Measurements from ENCODE around the gene FUT4. TPM values are rescaled to one million over a fixed set of nuclear protein-coding genes. Genes with fewer than 3 reads are reported as not detected.

Gene FUT4
- total RNA-seq, 1 experiment from 2014 or later, result 24.5 TPM

DNA sequence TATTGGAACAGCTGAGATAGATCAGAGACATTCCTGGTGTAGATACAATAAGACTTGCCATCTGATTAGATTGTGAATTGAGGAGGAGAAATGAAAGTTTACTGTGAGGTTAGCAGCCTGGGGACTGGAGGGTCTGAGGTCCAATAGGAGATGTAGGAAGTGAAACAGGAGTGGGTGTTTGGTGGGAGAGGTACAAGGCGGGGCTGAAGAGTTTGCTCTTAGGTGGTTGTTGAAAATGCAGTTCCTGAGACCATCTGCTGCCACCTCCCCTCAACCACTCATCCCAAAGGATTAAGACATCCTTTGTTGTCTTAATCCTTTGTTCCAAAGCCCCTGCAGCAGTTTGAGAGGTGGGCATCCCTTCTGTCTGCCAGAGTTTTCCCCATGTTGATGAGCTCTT is 38.2 kb downstream of the FUT4 start:
- peaks cover 46% of the 10 kb centered on the region for H3K4me1 ChIP-seq
- Mint-ChIP-seq H3K9me3 (ENCODE audit: unreplicated experiment) (no peaks in the 10 kb centered on the region), H3K27ac (ENCODE audit: unreplicated experiment) (no peak overlapping the region), H3K27me3 (ENCODE audit: insufficient read depth, unreplicated experiment) (no peaks in the 10 kb centered on the region), H3K36me3 (ENCODE audit: insufficient read depth, unreplicated experiment) (no peaks in the 10 kb centered on the region), H3K4me3 (ENCODE audit: unreplicated experiment) (no peak overlapping the region), H3K4me1 (ENCODE audit: low read depth, unreplicated experiment) (peaks cover 27% of the 10 kb centered on the region)
- H3K27me3 ChIP-seq (replicated peaks; ENCODE audit: control insufficient read depth, insufficient read depth, low read length), result no peaks in the 10 kb centered on the region
- intact Hi-C loops (cut with micrococcal nuclease; ENCODE audit: unreplicated experiment), result no loop called here
- CTCF ChIA-PET, result no interaction called here
- H3K9me3 ChIP-seq, result no peaks in the 10 kb centered on the region
- no TSS peak for BruUV-seq (replicated peaks)
- H3K36me3 ChIP-seq (ENCODE audit: control insufficient read depth, insufficient read depth, low read length), result no peaks in the 10 kb centered on the region
- H3K4me3 ChIP-seq (ENCODE audit: low read depth, low read length), result no peak overlapping the region
- TF ChIP-seq, protein P1, sequence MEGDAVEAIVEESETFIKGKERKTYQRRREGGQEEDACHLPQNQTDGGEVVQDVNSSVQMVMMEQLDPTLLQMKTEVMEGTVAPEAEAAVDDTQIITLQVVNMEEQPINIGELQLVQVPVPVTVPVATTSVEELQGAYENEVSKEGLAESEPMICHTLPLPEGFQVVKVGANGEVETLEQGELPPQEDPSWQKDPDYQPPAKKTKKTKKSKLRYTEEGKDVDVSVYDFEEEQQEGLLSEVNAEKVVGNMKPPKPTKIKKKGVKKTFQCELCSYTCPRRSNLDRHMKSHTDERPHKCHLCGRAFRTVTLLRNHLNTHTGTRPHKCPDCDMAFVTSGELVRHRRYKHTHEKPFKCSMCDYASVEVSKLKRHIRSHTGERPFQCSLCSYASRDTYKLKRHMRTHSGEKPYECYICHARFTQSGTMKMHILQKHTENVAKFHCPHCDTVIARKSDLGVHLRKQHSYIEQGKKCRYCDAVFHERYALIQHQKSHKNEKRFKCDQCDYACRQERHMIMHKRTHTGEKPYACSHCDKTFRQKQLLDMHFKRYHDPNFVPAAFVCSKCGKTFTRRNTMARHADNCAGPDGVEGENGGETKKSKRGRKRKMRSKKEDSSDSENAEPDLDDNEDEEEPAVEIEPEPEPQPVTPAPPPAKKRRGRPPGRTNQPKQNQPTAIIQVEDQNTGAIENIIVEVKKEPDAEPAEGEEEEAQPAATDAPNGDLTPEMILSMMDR (IDR thresholded peaks at IDR 0.05; ENCODE audit: insufficient read depth in 1 of 2, low read depth in 1 of 2, low read length in 1 of 2, severe bottlenecking in 1 of 2, unreplicated experiment in 1 of 2), result no peak
- POLR2A ChIA-PET, result no interaction called here
- no peak for DNase-seq

DNA sequence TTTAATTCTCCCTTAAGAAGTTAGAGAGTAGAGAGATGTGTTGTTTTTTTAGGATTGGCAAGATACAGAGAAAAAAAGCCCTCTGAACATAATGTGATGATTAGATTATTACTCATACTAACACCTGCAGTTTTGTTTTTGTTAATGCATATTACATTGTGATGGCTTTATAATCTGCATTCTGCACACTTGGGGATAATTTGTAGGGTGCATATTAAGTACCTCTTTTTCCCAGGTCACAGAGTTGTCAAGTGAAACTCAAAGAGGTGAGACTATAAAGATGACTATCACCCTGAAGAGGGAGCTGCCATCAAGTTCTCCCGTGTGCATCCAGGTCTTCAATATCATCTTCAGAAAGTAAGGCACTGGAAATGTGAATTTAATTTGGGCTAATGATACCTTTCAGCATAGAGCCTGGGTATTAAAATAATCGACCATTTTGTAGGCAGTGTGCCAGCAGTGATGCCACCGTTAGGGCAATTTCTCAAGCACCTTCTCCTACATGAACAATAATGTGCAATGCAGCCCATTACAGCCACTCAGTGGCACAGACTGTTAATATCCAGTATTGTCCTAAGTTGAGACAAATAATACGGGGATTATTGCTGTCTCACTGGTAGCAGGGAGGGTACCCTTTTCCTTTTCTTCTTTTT is 39.6 kb downstream of the FUT4 start:
- Mint-ChIP-seq H3K4me3 (ENCODE audit: unreplicated experiment) (no peak overlapping the region), H3K36me3 (ENCODE audit: insufficient read depth, unreplicated experiment) (peaks cover 3% of the 10 kb centered on the region), H3K9me3 (ENCODE audit: unreplicated experiment) (no peaks in the 10 kb centered on the region), H3K4me1 (ENCODE audit: low read depth, unreplicated experiment) (peaks cover 41% of the 10 kb centered on the region), H3K27ac (ENCODE audit: unreplicated experiment) (no peak overlapping the region), H3K27me3 (ENCODE audit: insufficient read depth, unreplicated experiment) (no peaks in the 10 kb centered on the region)
- intact Hi-C loops (cut with micrococcal nuclease; ENCODE audit: unreplicated experiment), result no loop called here
- H3K4me3 ChIP-seq (ENCODE audit: low read depth, low read length), result no peak overlapping the region
- peaks cover 53% of the 10 kb centered on the region for H3K4me1 ChIP-seq
- H3K9me3 ChIP-seq, result no peaks in the 10 kb centered on the region
- no TSS peak for BruUV-seq (replicated peaks)
- CTCF ChIA-PET, result no interaction called here
- POLR2A ChIA-PET, result no interaction called here
- H3K27me3 ChIP-seq (replicated peaks; ENCODE audit: control insufficient read depth, insufficient read depth, low read length), result no peaks in the 10 kb centered on the region
- no peak for DNase-seq
- no peaks in the 10 kb centered on the region for H3K36me3 ChIP-seq (ENCODE audit: control insufficient read depth, insufficient read depth, low read length)
- TF ChIP-seq, protein P1 (IDR thresholded peaks at IDR 0.05; ENCODE audit: insufficient read depth in 1 of 2, low read depth in 1 of 2, low read length in 1 of 2, severe bottlenecking in 1 of 2, unreplicated experiment in 1 of 2), result no peak

DNA sequence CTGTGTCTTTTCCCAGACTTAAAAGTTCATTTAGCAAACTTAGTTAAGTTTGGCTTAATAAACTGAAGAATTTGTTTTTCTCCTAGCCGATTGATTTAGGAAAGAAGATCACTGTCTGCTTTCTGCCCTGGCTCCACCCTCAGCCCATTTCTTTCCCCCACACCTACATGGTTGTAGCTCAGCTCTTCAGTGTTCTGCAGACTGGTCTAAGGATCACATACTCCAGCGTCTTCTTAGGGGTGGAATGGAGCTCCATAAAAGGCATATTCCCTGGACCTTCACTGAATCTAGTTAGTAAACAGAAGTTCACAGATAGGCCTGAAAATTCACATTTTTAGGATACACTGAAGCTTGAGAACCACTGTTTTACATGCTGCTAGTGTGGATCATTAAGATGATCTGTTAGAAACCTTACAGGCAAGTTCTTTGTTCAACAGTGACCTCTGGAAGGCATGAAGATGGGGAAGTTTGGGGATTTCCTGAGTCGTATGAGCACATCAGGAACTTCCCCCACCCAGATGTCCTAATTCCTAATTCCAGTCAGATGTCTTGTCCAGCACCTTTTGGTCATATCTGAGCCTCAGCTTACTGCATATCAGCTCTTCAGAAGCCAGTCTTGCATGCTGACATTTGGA is 40.3 kb downstream of the FUT4 start:
- Mint-ChIP-seq H3K9me3 (ENCODE audit: unreplicated experiment) (no peaks in the 10 kb centered on the region), H3K4me3 (ENCODE audit: unreplicated experiment) (no peak overlapping the region), H3K27ac (ENCODE audit: unreplicated experiment) (no peak overlapping the region), H3K4me1 (ENCODE audit: low read depth, unreplicated experiment) (peaks cover 47% of the 10 kb centered on the region), H3K27me3 (ENCODE audit: insufficient read depth, unreplicated experiment) (no peaks in the 10 kb centered on the region), H3K36me3 (ENCODE audit: insufficient read depth, unreplicated experiment) (peaks cover 7% of the 10 kb centered on the region)
- H3K4me3 ChIP-seq (ENCODE audit: low read depth, low read length), result no peak overlapping the region
- peaks cover 59% of the 10 kb centered on the region for H3K4me1 ChIP-seq
- H3K9me3 ChIP-seq, result no peaks in the 10 kb centered on the region
- H3K36me3 ChIP-seq (ENCODE audit: control insufficient read depth, insufficient read depth, low read length), result no peaks in the 10 kb centered on the region
- ChIA-PET POLR2A (interaction anchor here (0.6 kb wide), 1 partner anchor 389 kb away, joined by 5 read pairs; the partner anchor contains the start of gene CWC15), CTCF (no interaction called here)
- no TSS peak for BruUV-seq (replicated peaks)
- TF ChIP-seq, protein P1 (IDR thresholded peaks at IDR 0.05; ENCODE audit: insufficient read depth in 1 of 2, low read depth in 1 of 2, low read length in 1 of 2, severe bottlenecking in 1 of 2, unreplicated experiment in 1 of 2), result no peak
- intact Hi-C loops (cut with micrococcal nuclease; ENCODE audit: unreplicated experiment), result no loop called here
- no peaks in the 10 kb centered on the region for H3K27me3 ChIP-seq (replicated peaks; ENCODE audit: control insufficient read depth, insufficient read depth, low read length)
- DNase-seq, result no peak
